ENCODE measurements around the gene CHERP. TPM values are rescaled to one million over a fixed set of nuclear protein-coding genes. Genes with fewer than 3 reads are reported as not detected.

Gene CHERP
- total and polyA plus RNA-seq, 2 experiments from 2014 or later = 7.8 to 38.7 TPM

- H3K27me3 ChIP-seq = no peaks in the 10 kb centered on the region
- peak within 1 kb of the TSS; percentile 69 for H2AFZ ChIP-seq
- 2% methylated on average over 50 of the region's 83 CpGs for WGBS (ENCODE audit: low lambda C conversion rate, missing lambda C conversion rate)
- DNase-seq (ENCODE audit: low spot score) = peak; percentile 98
- H3K9me3 ChIP-seq (ENCODE audit: low read depth) = no peaks in the 10 kb centered on the region
- H3K4me1 ChIP-seq (ENCODE audit: insufficient read depth) = peaks cover 22% of the 10 kb centered on the region
- peak within 1 kb of the TSS; percentile 97 for H3K4me2 ChIP-seq
- peak within 1 kb of the TSS; percentile 93 for H3K4me3 ChIP-seq
- TF ChIP-seq CTCF (IDR thresholded peaks at IDR 0.05; ENCODE audit: poor library complexity) (no peak), EZH2phosphoT487 (IDR thresholded peaks at IDR 0.05; ENCODE audit: low read depth, severe bottlenecking, unreplicated experiment) (no peak), EZH2 (IDR thresholded peaks at IDR 0.05; ENCODE audit: borderline replicate concordance) (no peak)
- H4K20me1 ChIP-seq (ENCODE audit: insufficient read depth, poor library complexity, severe bottlenecking) = peaks cover 37% of the 10 kb centered on the region
- H3K36me3 ChIP-seq (replicated peaks; ENCODE audit: insufficient read depth, low read depth) = no peaks in the 10 kb centered on the region
- H3K27ac ChIP-seq = peak within 1 kb of the TSS; percentile 94
- H3K79me2 ChIP-seq = peaks cover 85% of the 10 kb centered on the region
- no peaks in the 10 kb centered on the region for H3K9me2 ChIP-seq (replicated peaks; ENCODE audit: insufficient read depth)
These were observed 30.3 kb upstream of the CHERP start, which contains the start of gene SLC35E1 for GRCh38 chr19:16572332-16573211. TSS of gene SLC35E1 (minus strand) at chr19:16572415. CDS start at chr19:16572364, 51 bp downstream.

- no peaks in the 10 kb centered on the region for H3K27me3 ChIP-seq
- H3K9me2 ChIP-seq (replicated peaks; ENCODE audit: insufficient read depth) = no peaks in the 10 kb centered on the region
- WGBS (ENCODE audit: low lambda C conversion rate, missing lambda C conversion rate) = 1% methylated on average over 61 of the region's 75 CpGs
- H2AFZ ChIP-seq = peak overlapping the region; percentile 69
- H3K4me1 ChIP-seq (ENCODE audit: insufficient read depth) = peaks cover 22% of the 10 kb centered on the region
- DNase-seq (ENCODE audit: low spot score) = peak; percentile 55
- peak overlapping the region; percentile 97 for H3K4me2 ChIP-seq
- peaks cover 33% of the 10 kb centered on the region for H4K20me1 ChIP-seq (ENCODE audit: insufficient read depth, poor library complexity, severe bottlenecking)
- no peaks in the 10 kb centered on the region for H3K9me3 ChIP-seq (ENCODE audit: low read depth)
- H3K36me3 ChIP-seq (replicated peaks; ENCODE audit: insufficient read depth, low read depth) = no peaks in the 10 kb centered on the region
- H3K4me3 ChIP-seq = peak overlapping the region; percentile 93
- H3K79me2 ChIP-seq = peaks cover 81% of the 10 kb centered on the region
- peak overlapping the region; percentile 91 for H3K27ac ChIP-seq
- TF ChIP-seq EZH2 (IDR thresholded peaks at IDR 0.05; ENCODE audit: borderline replicate concordance) (no peak), EZH2phosphoT487 (IDR thresholded peaks at IDR 0.05; ENCODE audit: low read depth, severe bottlenecking, unreplicated experiment) (no peak), CTCF (IDR thresholded peaks at IDR 0.05; ENCODE audit: poor library complexity) (no peak)
These were observed 29.6 kb upstream of the CHERP start for GRCh38 chr19:16571822-16572331.

GRCh38 chr19:16571283-16571682 is 29.0 kb upstream of the CHERP start:
- no peaks in the 10 kb centered on the region for H3K9me3 ChIP-seq (ENCODE audit: low read depth)
- H3K27me3 ChIP-seq = no peaks in the 10 kb centered on the region
- H3K79me2 ChIP-seq = peaks cover 78% of the 10 kb centered on the region
- H3K4me1 ChIP-seq (ENCODE audit: insufficient read depth) = peaks cover 22% of the 10 kb centered on the region
- H3K36me3 ChIP-seq (replicated peaks; ENCODE audit: insufficient read depth, low read depth) = no peaks in the 10 kb centered on the region
- TF ChIP-seq EZH2 (IDR thresholded peaks at IDR 0.05; ENCODE audit: borderline replicate concordance) (no peak), CTCF (IDR thresholded peaks at IDR 0.05; ENCODE audit: poor library complexity) (no peak), EZH2phosphoT487 (IDR thresholded peaks at IDR 0.05; ENCODE audit: low read depth, severe bottlenecking, unreplicated experiment) (no peak)
- H3K27ac ChIP-seq = peak overlapping the region; percentile 91
- H3K9me2 ChIP-seq (replicated peaks; ENCODE audit: insufficient read depth) = no peaks in the 10 kb centered on the region
- no peak for DNase-seq (ENCODE audit: low spot score)
- H2AFZ ChIP-seq = no peak overlapping the region
- 43% methylated on average over 6 of the region's 6 CpGs for WGBS (ENCODE audit: low lambda C conversion rate, missing lambda C conversion rate)
- peak overlapping the region; percentile 97 for H3K4me2 ChIP-seq
- peak overlapping the region; percentile 93 for H3K4me3 ChIP-seq
- peaks cover 27% of the 10 kb centered on the region for H4K20me1 ChIP-seq (ENCODE audit: insufficient read depth, poor library complexity, severe bottlenecking)

Measured in hepatocyte (in vitro differentiated cells).